Gastrocnemius medialis (tissue), 4 donors: ENCODE results near the gene PURA. TPM values are rescaled to one million over a fixed set of nuclear protein-coding genes. Genes with fewer than 3 reads are reported as not detected.
A peak's percentile ranks its signal among the peaks of the same experiment; 100 is the strongest.

Source experiments
- ATAC-seq, 2 donors: fragments of 150-250 bp; one replicate each; pipeline ENCODE4 v1.9.1; 2016
- DNase-seq, 2 donors: peaks; one replicate each; pipeline ENCODE4 v3.0.0-alpha.2; 2019
- H3K27ac ChIP-seq, 4 donors: fragments of 200-600 bp; sonication (generic); 1 replicate in 1 of 4; 2 replicates in 3 of 4; pipeline ENCODE4 v1.5.1; 2016 to 2018; ENCODE audit warnings: mild to moderate bottlenecking in 2 of 4, moderate library complexity in 1 of 4
- H3K27me3 ChIP-seq, 3 donors: fragments of 200-600 bp; sonication (generic) in 2 of 3; 1 replicate in 1 of 3; 2 replicates in 2 of 3; pipeline versions ENCODE4 v1.5.1 to v1.6.0; 2016 to 2019; ENCODE audit warnings: mild to moderate bottlenecking in 1 of 3, moderate library complexity in 1 of 3
- H3K36me3 ChIP-seq, 2 donors: fragments of 200-600 bp; sonication (generic) in 1 of 2; one replicate each; pipeline ENCODE4 v1.5.1; 2017 to 2018
- H3K4me1 ChIP-seq, 2 donors: fragments of 200-600 bp; sonication (generic) in 1 of 2; one replicate each; pipeline ENCODE4 v1.5.1; 2016 to 2017; ENCODE audit warnings: mild to moderate bottlenecking in 2 of 2
- H3K4me3 ChIP-seq, 4 donors: fragments of 200-600 bp; sonication (generic) in 3 of 4; 1 replicate in 1 of 4; 2 replicates in 3 of 4; pipeline ENCODE4 v1.5.1; 2016 to 2019; ENCODE audit warnings: mild to moderate bottlenecking in 2 of 4
- H3K9me3 ChIP-seq, 3 donors: fragments of 200-600 bp; sonication (generic) in 2 of 3; 1 replicate in 1 of 3; 2 replicates in 2 of 3; pipeline ENCODE4 v1.5.1; 2016 to 2019
- CTCF ChIP-seq, 5 experiments: fragments of 450-650 bp in 3 of 5; fragments of 200-600 bp in 2 of 5; sonication (generic) in 2 of 5; IDR thresholded peaks in 4 of 5; conservative IDR thresholded peaks in 1 of 5; 1 replicate in 4 of 5; 2 replicates in 1 of 5; pipeline ENCODE4 v1.5.1; 2016 to 2019; ENCODE audit warnings: antibody characterized with exemption in 5 of 5, mild to moderate bottlenecking in 3 of 5, moderate library complexity in 3 of 5
- POLR2A ChIP-seq, 2 donors: fragments of 450-650 bp; IDR thresholded peaks; one replicate each; pipeline ENCODE4 v1.6.1; 2017; ENCODE audit warnings: antibody characterized with exemption in 2 of 2, mild to moderate bottlenecking in 2 of 2, moderate library complexity in 2 of 2
- in situ Hi-C, 4 donors: fragments of 200-750 bp; cut with MboI; loops; one replicate each; pipeline versions ENCODE4 v1.15.0 to v1.8.0; 2017; ENCODE audit warnings: low sequenced_read_pairs in 4 of 4
- intact Hi-C: fragments of 100-400 bp; cut with DNase I; formaldehyde crosslinking; loops from one replicate; pipeline ENCODE4 v1.15.1; 2023; ENCODE audit warnings: low total_unique reads
- total RNA-seq, 4 donors: library from RNA; depleted of rRNA; stranded (reverse); fragments of >200 nt; gene quantifications; one replicate each; pipeline versions ENCODE4 v1.1.0 to v1.2.3, GENCODE V29; 2016

PURA gene
- total RNA-seq, 4 donors from 2014 or later = 13.6 to 20.6 (median 16.5) TPM

- Histone ChIP-seq H3K4me3 (no peak overlapping the region), H3K27me3 (no peaks in the 10 kb centered on the region), H3K9me3 (no peaks in the 10 kb centered on the region), H3K4me1 (peaks cover 22 to 27% of the 10 kb centered on the region in 2 donors), H3K36me3 (no peaks in the 10 kb centered on the region), H3K27ac (no peak overlapping the region)
- in situ Hi-C loops (no loop called here), intact Hi-C loops (loop anchor here (2.0 kb wide), 2 partner anchors 29 to 71 kb away; partner anchors contain the start of gene PURA)
- no peak for TF ChIP-seq CTCF (IDR thresholded peaks at IDR 0.05 in 4 of 5, conservative IDR thresholded peaks at IDR 0.05 in 1 of 5)
- TF ChIP-seq POLR2A (IDR thresholded peaks at IDR 0.05) = no peak
- ATAC-seq (no peak), DNase-seq (no peak)
These were observed 29.8 kb downstream of the PURA start for GRCh38 chr5:140143521-140144258.

- intact Hi-C loops = loop anchor here (1.0 to 2.0 kb wide), 3 partner anchors 12 to 72 kb away; partner anchors contain the start of gene PURA
- no peak for ATAC-seq
- no peaks in the 10 kb centered on the region for H3K36me3 ChIP-seq
- in situ Hi-C loops = no loop called here
- peak overlapping the region; percentile 10 to 79 (median 54) for H3K4me3 ChIP-seq
- no peaks in the 10 kb centered on the region for H3K9me3 ChIP-seq
- no peak for DNase-seq
- H3K27ac ChIP-seq = no peak overlapping the region
- no peaks in the 10 kb centered on the region for H3K27me3 ChIP-seq
- H3K4me1 ChIP-seq = peaks cover 21 to 27% of the 10 kb centered on the region in 2 donors
- no peak for TF ChIP-seq POLR2A (IDR thresholded peaks at IDR 0.05)
- TF ChIP-seq CTCF (IDR thresholded peaks at IDR 0.05 in 4 of 5, conservative IDR thresholded peaks at IDR 0.05 in 1 of 5) = no peak
These were observed 31.3 kb downstream of the PURA start for GRCh38 chr5:140145256-140145655.

- in situ Hi-C loops (no loop called here), intact Hi-C loops (loop anchor here (1.0 to 2.0 kb wide), 3 partner anchors 11 to 73 kb away; partner anchors contain the start of gene PURA)
These were observed 32.1 kb downstream of the PURA start for GRCh38 chr5:140145818-140146522.

GRCh38 chr5:140146523-140146842 lies 32.6 kb downstream of the PURA start:
- Histone ChIP-seq H3K27me3 (no peaks in the 10 kb centered on the region), H3K27ac (no peak overlapping the region), H3K9me3 (no peaks in the 10 kb centered on the region), H3K4me3 (peak overlapping the region in 2 of 4 donors; percentile 56 to 57), H3K36me3 (no peaks in the 10 kb centered on the region), H3K4me1 (peaks cover 8 to 18% of the 10 kb centered on the region in 2 donors)
- ATAC-seq (no peak), DNase-seq (no peak)
- TF ChIP-seq POLR2A (IDR thresholded peaks at IDR 0.05) = no peak
- no peak for TF ChIP-seq CTCF (IDR thresholded peaks at IDR 0.05 in 4 of 5, conservative IDR thresholded peaks at IDR 0.05 in 1 of 5)
- intact Hi-C loops (no loop called here), in situ Hi-C loops (no loop called here)

More at GRCh38 chr5:140145818-140146522, 32.1 kb downstream of the PURA start:
- Histone ChIP-seq H3K27ac (no peak overlapping the region), H3K9me3 (no peaks in the 10 kb centered on the region), H3K27me3 (no peaks in the 10 kb centered on the region), H3K36me3 (no peaks in the 10 kb centered on the region), H3K4me3 (peak overlapping the region; percentile 51 to 79 (median 56)), H3K4me1 (peaks cover 14 to 23% of the 10 kb centered on the region in 2 donors)
- ATAC-seq (peak; percentile 74 to 79), DNase-seq (peak; percentile 40 to 59)
- TF ChIP-seq POLR2A (IDR thresholded peaks at IDR 0.05) (no peak), CTCF (IDR thresholded peaks at IDR 0.05 in 4 of 5, conservative IDR thresholded peaks at IDR 0.05 in 1 of 5) (peak; percentile 73 to 89 (median 88))
